Mammary epithelial cell (primary cell): ENCODE measurements around the gene RAB43.
A peak's percentile ranks its signal among the peaks of the same experiment; 100 is the strongest.

ENCODE experiments used
- EZH2 ChIP-seq: IDR thresholded peaks from 2 replicates; pipeline ENCODE4 v1.6.1; 2012; ENCODE audit warnings: low read length, inconsistent platforms, borderline replicate concordance
- TF ChIP-seq, protein P1 (sequence below), 2 donors: IDR thresholded peaks in 1 of 2; conservative IDR thresholded peaks in 1 of 2; 2 replicates each; pipeline ENCODE4 v1.5.1; 2011 to 2012; ENCODE audit warnings: inconsistent platforms in 2 of 2, low read length in 2 of 2, mild to moderate bottlenecking in 2 of 2, control low read depth in 1 of 2, low read depth in 1 of 2; ENCODE audit not compliant: insufficient read depth in 1 of 2; ENCODE audit errors: extremely low read depth in 1 of 2

DNA sequence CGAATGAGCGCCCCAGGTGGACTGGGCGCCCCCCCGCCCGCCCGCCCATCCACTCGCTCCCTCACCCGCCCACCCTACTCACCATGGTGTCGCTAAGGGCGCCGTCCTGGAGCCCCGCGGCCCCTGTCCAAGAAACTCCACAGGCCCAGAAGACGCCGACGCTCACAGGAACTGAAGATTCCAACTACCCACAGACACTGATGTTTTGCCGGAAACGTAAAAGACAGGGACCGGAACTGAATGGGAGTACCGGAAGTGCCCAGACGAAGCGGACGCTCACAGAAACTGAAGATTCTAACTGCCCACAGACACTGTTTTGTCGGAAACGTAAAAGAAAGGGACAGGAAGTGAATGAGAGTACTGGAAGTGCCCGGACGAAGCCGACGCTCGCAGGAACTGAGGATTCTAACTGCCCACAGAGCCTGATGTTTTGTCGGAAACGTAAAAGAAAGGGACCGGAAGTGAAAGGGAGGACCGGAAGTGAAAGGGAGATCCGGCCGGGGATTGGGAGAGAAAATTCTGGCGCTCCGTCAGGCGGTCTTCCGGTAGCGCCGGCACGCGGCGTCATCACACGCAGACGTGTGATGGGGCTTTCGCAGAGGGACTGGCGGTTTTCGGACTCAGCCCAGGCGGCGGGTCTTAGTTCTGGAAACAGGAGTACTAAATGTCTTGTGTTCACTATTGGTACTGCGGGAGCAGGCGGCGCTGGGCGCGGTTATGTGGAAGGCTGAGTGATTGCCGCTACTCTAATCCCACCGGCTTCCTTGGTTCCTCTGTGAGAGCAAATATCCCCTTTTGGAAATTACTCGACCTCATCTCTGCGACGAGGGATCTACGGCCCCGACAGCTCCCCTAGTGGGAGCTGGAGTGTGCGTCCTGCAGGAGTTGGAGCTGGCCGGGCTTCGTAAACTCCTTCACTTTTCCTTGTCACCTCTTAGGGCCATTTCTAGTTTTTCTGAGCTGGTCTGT is 39.6 kb upstream of the RAB43 start, which contains the start of gene ISY1:
- TF ChIP-seq, protein P1, sequence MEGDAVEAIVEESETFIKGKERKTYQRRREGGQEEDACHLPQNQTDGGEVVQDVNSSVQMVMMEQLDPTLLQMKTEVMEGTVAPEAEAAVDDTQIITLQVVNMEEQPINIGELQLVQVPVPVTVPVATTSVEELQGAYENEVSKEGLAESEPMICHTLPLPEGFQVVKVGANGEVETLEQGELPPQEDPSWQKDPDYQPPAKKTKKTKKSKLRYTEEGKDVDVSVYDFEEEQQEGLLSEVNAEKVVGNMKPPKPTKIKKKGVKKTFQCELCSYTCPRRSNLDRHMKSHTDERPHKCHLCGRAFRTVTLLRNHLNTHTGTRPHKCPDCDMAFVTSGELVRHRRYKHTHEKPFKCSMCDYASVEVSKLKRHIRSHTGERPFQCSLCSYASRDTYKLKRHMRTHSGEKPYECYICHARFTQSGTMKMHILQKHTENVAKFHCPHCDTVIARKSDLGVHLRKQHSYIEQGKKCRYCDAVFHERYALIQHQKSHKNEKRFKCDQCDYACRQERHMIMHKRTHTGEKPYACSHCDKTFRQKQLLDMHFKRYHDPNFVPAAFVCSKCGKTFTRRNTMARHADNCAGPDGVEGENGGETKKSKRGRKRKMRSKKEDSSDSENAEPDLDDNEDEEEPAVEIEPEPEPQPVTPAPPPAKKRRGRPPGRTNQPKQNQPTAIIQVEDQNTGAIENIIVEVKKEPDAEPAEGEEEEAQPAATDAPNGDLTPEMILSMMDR (conservative IDR thresholded peaks at IDR 0.05 in 1 of 2, IDR thresholded peaks at IDR 0.05 in 1 of 2; ENCODE audit: extremely low read depth in 1 of 2, insufficient read depth in 1 of 2, low read depth in 1 of 2, low read length in 2 of 2), result peak; percentile 85 to 96
- TF ChIP-seq EZH2, result no peak
